ENCODE results near the gene ZSWIM1. TPM values are rescaled to one million over a fixed set of nuclear protein-coding genes. Genes with fewer than 3 reads are reported as not detected.

Gene ZSWIM1
- total and polyA plus RNA-seq, 10 of the 15 experiments (the other 5 are each of a cell fraction or from before 2014, with no cell fraction given): 2.4 to 16.0 (median 9.8) TPM

- Histone ChIP-seq H3K79me2 (ENCODE audit: control insufficient read depth, insufficient read depth, low read length) (no peaks in the 10 kb centered on the region), H3K27me3 (replicated peaks in 1 of 2; ENCODE audit: control insufficient read depth in 2 of 2, insufficient read depth in 2 of 2, low read length in 1 of 2) (no peaks in the 10 kb centered on the region), H4K20me1 (ENCODE audit: control insufficient read depth, insufficient read depth) (no peaks in the 10 kb centered on the region), H2AFZ (ENCODE audit: control insufficient read depth, low read depth, low read length) (no peak overlapping the region), H3K4me3 (no peak overlapping the region), H3K9me3 (replicated peaks; ENCODE audit: control insufficient read depth, insufficient read depth, low read length) (no peaks in the 10 kb centered on the region), H3K9ac (ENCODE audit: control insufficient read depth, insufficient read depth, low read length) (no peak overlapping the region), H3K27ac (ENCODE audit: control insufficient read depth, insufficient read depth) (no peak overlapping the region), H3K4me1 (ENCODE audit: control insufficient read depth, insufficient read depth, low read length) (no peaks in the 10 kb centered on the region), H3K36me3 (ENCODE audit: control insufficient read depth in 2 of 2, insufficient read depth in 2 of 2, low read length in 1 of 2) (no peaks in the 10 kb centered on the region), H3K4me2 (ENCODE audit: control insufficient read depth, insufficient read depth) (no peak overlapping the region)
- no peak for FAIRE-seq
- TF ChIP-seq RAD51 (IDR thresholded peaks at IDR 0.05): no peak
- no peak for TF ChIP-seq ZNF622 (IDR thresholded peaks at IDR 0.05)
- no peak for TF ChIP-seq HDAC2 (IDR thresholded peaks at IDR 0.05)
- no peak for TF ChIP-seq PRDM15 (CRISPR knock-in tag; IDR thresholded peaks at IDR 0.05)
- no peak for TF ChIP-seq NR2C1 (IDR thresholded peaks at IDR 0.05)
- TF ChIP-seq ELK1 (IDR thresholded peaks at IDR 0.05; ENCODE audit: low read depth, low read length): no peak
- TF ChIP-seq NFYB (IDR thresholded peaks at IDR 0.05; ENCODE audit: insufficient read depth, low read depth, low read length): no peak
- no peak for TF ChIP-seq CBX5 (IDR thresholded peaks at IDR 0.05; ENCODE audit: low read depth)
- TF ChIP-seq PBX3 (IDR thresholded peaks at IDR 0.05; ENCODE audit: insufficient replicate concordance, low read depth, low read length): no peak
- TF ChIP-seq ZNF274 (IDR thresholded peaks at IDR 0.05; ENCODE audit: insufficient read depth, insufficient read length): no peak
- TF ChIP-seq CHD2 (IDR thresholded peaks at IDR 0.05; ENCODE audit: borderline replicate concordance, low read depth, low read length): no peak
- TF ChIP-seq SREBF2 (IDR thresholded peaks at IDR 0.05; ENCODE audit: low read length): no peak
- TF ChIP-seq, protein P1, sequence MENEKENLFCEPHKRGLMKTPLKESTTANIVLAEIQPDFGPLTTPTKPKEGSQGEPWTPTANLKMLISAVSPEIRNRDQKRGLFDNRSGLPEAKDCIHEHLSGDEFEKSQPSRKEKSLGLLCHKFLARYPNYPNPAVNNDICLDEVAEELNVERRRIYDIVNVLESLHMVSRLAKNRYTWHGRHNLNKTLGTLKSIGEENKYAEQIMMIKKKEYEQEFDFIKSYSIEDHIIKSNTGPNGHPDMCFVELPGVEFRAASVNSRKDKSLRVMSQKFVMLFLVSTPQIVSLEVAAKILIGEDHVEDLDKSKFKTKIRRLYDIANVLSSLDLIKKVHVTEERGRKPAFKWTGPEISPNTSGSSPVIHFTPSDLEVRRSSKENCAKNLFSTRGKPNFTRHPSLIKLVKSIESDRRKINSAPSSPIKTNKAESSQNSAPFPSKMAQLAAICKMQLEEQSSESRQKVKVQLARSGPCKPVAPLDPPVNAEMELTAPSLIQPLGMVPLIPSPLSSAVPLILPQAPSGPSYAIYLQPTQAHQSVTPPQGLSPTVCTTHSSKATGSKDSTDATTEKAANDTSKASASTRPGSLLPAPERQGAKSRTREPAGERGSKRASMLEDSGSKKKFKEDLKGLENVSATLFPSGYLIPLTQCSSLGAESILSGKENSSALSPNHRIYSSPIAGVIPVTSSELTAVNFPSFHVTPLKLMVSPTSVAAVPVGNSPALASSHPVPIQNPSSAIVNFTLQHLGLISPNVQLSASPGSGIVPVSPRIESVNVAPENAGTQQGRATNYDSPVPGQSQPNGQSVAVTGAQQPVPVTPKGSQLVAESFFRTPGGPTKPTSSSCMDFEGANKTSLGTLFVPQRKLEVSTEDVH (IDR thresholded peaks at IDR 0.05; ENCODE audit: low read depth, partially characterized antibody): no peak
- no peak for TF ChIP-seq HDAC6 (IDR thresholded peaks at IDR 0.05; ENCODE audit: unreplicated experiment)
- no peak for TF ChIP-seq IKZF2 (IDR thresholded peaks at IDR 0.05)
- no peak for TF ChIP-seq NR2C2 (IDR thresholded peaks at IDR 0.05; ENCODE audit: borderline replicate concordance, control insufficient read depth, insufficient read length, low read depth)
- TF ChIP-seq ZNF217 (IDR thresholded peaks at IDR 0.05): no peak
- RAD21 ChIA-PET (ENCODE audit: unreplicated experiment): no interaction called here
- CTCF ChIA-PET: interaction anchor here (1.9 kb wide), 1 partner anchor 127 kb away, joined by 6 read pairs; no protein-coding TSS in a partner anchor
- POLR2A ChIA-PET: interaction anchor here (0.6 kb wide), 1 partner anchor 9 kb away, joined by 4 read pairs; no protein-coding TSS in a partner anchor
- intact Hi-C loops (cut with micrococcal nuclease; ENCODE audit: unreplicated experiment): no loop called here
- no peak for ATAC-seq
- BruUV-seq (replicated peaks): no TSS peak
- SMC1A ChIA-PET (ENCODE audit: uncharacterized antibody, unreplicated experiment): no interaction called here
- 47% methylated on average over 2 of the region's 2 CpGs for WGBS (ENCODE audit: insufficient coverage, insufficient replicate concordance, low lambda C conversion rate, missing lambda C conversion rate)
- DNase-seq (ENCODE audit: low read depth, low spot score): no peak
- in situ Hi-C loops (cut with MboI): no loop called here
Measured at GRCh38 chr20:45926731-45927070, 45.7 kb downstream of the ZSWIM1 start.

Measured in GM12878 (cell line).